ENCODE results near the gene JUNB.

GRCh38 chr19:12838182-12838885, 47.0 kb downstream of the JUNB start, which contains the start of gene MAST1:
- TF ChIP-seq POLR2A (IDR thresholded peaks at IDR 0.05) (no peak), CTCF (IDR thresholded peaks at IDR 0.05) (peak in 9 of 12 donors; percentile 23 to 72 (median 48))

All from heart left ventricle (tissue), 13 donors.